ENCODE results near the gene IKZF1.

IKZF1 gene

DNA sequence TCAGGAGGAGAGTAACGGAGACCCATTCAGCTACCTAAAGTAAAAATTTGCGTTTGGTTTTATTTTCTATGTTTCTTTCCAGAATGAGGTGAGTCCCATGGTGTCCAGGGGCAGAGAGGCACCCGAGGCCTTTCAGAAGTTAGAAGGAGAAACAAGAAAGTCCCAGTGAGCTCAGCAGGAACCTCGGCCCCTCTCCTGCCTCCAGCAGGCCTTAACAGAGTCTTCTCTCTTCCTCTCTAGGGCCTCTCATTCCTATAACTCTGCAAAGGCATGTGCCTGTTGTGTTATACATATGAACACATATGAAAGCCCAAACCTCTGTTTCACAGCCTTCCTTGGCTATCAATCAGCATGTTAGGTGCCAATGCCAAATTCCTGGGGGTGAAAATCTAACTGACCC is 20.8 kb upstream of the IKZF1 start:
- ATAC-seq (no peak), DNase-seq (no peak)

- no peak for DNase-seq
- peak; percentile 67 for ATAC-seq
These were observed 20.2 kb upstream of the IKZF1 start for GRCh38 chr7:50284296-50284695.

- no peak for ATAC-seq
- no peak for DNase-seq
These were observed 19.2 kb upstream of the IKZF1 start for GRCh38 chr7:50285269-50285668.

DNA sequence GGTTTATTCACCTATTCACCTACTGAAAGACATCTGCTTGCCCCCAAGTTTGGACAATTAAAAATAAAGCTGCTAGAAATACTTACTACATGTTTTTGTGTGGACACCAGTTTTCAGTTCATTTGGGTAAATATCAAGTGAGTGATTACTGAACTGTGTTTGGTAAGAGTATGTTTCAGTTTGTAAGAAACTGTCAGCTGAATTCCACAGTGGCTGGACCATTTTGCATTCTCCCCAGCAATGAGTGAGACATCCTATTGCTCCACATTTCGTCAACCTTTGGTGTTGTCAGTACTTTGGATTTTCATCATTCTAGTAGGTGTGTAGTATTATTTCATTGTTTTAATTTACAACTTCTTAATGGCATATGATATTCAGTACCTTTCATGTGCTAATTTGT is 17.4 kb upstream of the IKZF1 start:
- ATAC-seq, result no peak
- DNase-seq, result no peak

GRCh38 chr7:50292165-50292757 is 12.3 kb upstream of the IKZF1 start:
- peak; percentile 70 for ATAC-seq
- no peak for DNase-seq

GRCh38 chr7:50292763-50293162 is 11.8 kb upstream of the IKZF1 start:
- ATAC-seq, result peak; percentile 92
- DNase-seq, result no peak

DNA sequence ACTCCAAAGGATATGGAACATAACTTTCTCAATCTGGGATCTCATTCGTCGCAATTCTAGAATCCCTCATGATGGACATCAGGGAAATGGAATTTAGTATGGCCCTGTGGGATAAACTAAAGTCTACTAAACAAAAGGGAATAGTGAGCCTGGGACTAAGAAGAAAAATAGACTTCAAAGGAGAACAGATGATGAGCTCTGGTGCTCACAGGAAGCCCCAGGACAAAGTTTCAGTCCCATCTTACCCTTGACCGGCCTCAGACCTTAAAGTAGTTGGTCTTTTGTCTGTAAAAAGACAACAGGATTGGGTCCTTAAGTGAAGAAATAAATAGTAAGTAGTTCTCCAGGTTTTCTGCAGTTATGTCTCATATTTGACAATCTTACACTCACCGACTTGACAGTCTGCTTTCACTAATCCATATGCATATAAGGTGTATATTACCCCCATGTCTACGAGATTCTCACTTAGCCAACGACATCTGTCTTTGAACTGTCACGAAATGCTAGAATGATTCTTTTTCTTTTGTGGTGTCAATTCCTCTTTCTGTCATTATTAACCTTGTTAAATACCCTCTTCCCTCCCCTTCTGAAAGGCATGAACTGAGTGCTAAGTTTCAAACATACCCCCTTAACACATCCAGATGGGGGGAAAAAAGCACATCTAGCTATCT is 10.9 kb upstream of the IKZF1 start:
- no peak for ATAC-seq
- no peak for DNase-seq

DNA sequence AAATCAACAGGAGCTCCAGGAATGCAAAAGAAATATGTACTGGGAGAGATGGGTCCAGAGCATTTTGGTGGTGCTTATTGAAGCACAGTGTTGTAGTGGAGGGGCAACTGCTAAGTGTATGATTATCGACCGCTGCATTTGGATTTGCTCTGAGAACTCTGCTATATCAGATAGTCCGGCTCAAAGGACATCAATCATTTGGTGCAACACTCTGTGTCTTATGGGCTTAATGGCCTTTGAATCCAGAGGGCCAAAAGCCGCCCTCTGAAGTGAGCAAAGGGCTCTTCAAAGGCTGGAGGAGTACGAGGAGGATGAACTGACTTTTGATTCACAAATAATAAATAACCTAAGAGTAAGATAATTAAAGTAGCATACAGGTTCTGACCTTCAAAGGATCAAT is 9.4 kb upstream of the IKZF1 start:
- no peak for DNase-seq

GRCh38 chr7:50296799-50297198 is 7.7 kb upstream of the IKZF1 start:
- ATAC-seq (no peak), DNase-seq (no peak)

More for the DNA sequence above, 9.4 kb upstream of the IKZF1 start:
- ATAC-seq, result no peak

GRCh38 chr7:50298811-50299562 is 5.5 kb upstream of the IKZF1 start:
- no peak for ATAC-seq

DNA sequence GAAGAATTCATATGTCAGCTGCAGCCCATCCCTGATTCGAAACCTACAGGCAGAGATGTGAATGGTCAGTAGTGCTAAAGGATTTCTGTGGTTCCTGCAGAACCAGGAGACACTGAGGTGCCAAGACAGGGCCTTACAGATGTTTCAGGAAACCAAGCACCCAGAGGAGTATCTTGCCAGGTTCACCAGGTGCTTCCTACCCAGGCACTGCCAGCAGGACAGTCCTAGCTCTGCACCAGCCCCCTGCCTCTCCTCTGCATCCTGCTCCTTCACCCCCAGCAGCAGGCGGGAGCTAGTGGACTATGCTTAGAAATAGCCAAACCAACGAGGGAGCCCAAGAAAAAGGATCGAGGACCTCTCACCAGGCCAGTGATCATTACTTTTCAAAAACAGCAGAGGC is 4.2 kb upstream of the IKZF1 start:
- ATAC-seq, result no peak
- DNase-seq, result no peak

More at GRCh38 chr7:50298811-50299562, 5.5 kb upstream of the IKZF1 start:
- no peak for DNase-seq

DNA sequence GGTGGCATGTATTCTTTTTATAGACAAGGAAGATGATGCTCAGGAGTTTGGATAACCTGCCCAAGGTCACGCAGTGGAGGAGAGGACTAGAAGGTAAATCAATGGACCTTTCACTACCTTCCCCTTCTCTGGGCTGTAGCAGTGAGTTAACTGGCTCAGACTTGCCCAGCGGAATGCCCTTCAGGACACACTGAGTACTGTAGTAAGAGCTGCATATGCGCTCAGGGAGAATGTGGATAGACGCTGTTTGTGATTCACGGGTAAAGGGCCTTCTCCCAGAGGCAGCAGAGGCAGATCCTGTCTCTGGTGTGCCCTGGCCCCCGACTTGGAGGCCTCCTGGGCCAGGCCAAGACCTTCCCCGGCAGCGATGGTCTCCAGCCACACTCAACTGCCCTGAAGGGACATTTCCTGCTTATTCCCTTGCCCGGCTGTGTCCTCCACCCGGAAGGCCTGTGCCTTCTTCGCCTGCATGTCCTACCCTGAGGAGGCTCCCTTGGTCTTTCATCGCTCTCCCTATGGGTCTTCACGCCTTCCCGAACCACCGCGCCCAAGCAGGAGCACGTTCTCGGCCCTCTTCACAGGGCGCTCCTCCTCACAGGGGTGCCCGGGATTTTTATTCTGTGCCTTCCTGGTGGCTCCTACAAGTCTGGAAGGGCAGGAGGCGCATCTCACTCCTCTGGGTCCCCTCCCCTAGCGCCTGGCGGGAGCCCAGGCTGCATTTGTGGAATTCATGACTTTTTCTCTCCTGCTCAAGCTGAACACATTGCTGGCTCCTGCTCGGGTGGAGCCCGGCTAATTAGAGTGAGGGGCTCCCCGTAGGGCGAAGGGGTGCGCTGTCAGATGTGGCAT is 1.8 kb upstream of the IKZF1 start:
- DNase-seq, result no peak
- no peak for ATAC-seq

GRCh38 chr7:50303335-50304128 is 984 bp upstream of the IKZF1 start:
- peak; percentile 8 for ATAC-seq
- DNase-seq, result no peak

GRCh38 chr7:50304911-50305582 is 531 bp downstream of the IKZF1 start:
- peak; percentile 52 for ATAC-seq
- DNase-seq, result peak; percentile 67

- no peak for ATAC-seq
- no peak for DNase-seq
These were observed 1.3 kb downstream of the IKZF1 start for GRCh38 chr7:50305583-50306493.

GRCh38 chr7:50306494-50307367 is 2.2 kb downstream of the IKZF1 start:
- DNase-seq, result no peak
- no peak for ATAC-seq

- peak; percentile 67 for DNase-seq
- ATAC-seq, result peak; percentile 26
These were observed 3.0 kb downstream of the IKZF1 start for GRCh38 chr7:50307368-50308032.

GRCh38 chr7:50308203-50308531 is 3.7 kb downstream of the IKZF1 start:
- DNase-seq, result no peak
- ATAC-seq, result peak; percentile 2
